ENCODE results near the gene ARHGAP15.

The ARHGAP15 gene

DNA sequence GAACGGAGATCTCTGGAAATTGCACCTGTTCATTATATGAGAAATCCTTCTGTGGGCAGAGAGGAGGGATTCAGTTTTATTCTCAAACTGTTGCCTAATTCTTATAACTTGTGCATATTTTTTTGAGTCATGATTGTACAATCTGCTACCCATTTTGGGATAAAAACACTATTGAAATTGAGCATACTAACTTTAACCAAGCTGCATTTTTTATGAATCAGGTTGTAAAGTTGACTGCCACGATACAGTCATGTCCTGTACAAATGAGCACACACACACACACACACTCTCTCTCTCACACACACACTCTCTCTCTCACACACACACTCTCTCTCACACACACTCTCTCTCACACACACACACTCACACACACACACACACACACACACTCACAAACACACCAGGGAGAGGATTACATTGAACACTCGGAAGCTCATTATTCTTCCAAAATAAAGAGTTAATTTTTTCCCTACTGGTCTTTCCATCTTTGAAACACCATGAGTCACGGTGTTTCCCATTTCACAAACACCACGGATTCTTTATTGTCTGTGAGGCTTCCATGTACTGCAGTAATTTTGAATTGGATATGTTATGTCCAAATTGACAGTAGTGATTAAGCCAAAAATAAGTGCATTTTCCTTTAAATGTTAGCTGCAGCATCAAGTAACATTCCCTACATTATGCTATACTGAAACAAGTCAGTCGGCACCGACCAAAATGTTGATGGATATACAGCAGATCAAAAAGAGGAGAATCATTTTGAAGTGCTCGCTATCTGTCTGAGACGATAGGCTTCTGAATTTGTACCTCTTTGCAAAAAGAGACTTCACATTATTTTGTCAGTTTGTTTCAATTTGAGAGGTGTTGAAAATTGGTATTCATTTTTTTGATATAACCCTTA lies 216.9 kb downstream of the ARHGAP15 start:
- no peak for DNase-seq (ENCODE audit: low read depth)

DNA sequence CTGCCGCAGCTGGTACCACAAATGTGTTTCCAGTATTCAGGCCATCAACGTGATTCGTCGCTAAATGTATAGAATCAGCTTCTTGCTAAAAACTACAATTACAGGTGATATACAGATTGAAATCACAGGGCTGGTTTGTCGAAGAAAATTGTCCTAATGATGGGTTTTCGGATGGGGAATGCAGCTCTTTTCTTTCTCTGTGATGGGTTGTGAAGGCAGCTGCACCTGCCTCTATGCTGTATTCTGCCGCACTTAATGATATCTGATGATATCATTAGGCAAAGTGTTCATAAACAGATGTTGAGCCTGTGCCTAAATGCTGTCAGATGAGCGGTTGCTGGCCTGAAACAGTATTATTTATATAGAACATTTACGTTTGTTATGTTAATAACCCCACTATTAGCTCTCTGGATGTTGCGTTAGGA lies 218.1 kb downstream of the ARHGAP15 start:
- DNase-seq (ENCODE audit: low read depth): no peak

DNA sequence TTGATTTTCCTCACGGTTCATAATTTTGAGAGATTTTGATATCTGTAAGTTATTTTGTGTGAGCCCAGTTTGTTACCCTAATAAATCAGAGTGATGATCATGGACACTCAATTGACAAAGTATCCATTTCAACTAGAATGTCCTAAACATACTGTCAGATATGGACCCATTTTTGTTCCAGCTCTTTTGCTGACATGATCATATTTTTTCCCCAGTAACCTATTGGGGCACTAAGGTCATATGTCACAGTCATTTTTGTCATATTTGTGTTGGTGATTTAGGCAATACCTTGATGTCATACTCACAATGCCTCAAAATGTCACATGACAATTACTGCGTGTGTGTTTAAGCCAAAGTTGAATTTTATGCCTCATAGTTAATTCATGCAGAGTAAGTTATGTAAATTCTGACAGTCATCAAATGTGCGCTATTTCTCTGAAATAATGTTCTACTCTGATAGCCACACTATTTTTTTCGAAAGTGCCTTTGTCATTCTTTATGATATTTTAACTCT lies 218.7 kb downstream of the ARHGAP15 start:
- DNase-seq (ENCODE audit: low read depth): no peak

DNA sequence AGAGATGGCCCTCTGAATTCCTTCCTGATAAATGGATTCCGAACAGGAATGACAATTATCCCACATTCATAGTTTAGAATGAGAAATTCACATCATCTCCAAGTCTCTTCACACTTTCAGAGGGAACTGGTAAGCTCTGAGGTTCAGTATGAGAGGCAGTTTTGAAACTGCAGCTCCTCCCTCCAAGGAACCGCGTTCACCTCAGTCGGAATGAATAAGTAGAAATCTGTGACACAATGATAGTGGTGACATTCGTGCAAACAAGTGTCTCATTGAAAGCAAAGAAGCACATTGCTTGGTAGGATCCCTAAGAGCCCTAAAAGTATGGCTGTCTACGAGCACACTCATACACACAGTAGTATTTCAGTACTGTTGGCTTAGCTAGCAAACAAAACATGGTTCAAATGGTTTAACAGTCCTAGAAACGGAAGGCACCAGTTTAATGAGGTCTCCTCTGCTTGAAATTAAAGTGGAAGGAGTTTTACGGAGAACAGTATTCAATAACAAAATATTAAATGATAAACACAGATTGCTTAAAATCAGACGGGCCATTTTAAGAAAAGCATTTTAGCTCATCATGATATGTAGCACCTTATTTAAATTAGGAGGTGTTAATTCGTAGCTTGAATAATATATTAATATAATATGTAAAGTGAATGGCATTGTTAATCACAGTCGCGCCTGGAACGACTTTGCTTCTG lies 225.0 kb downstream of the ARHGAP15 start:
- DNase-seq (ENCODE audit: low read depth): no peak

DNA sequence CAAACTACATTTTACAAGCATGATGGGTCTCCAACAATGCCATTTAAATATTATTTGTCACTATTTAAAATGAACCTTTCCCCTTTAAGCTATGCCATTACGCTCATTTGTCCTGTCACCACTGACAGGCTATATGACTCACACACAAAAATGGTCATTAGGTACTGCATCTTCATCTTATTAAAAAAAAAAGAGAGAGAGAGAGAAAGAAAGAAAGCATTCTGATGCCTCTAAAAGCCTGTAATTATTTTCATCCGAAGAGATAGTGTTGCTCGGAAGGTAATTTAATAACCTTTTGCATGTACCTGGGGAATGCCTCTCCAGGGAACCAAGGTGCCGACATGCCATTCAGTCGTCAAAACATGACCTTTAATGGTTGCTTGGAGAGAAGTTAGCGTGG lies 226.7 kb downstream of the ARHGAP15 start:
- no peak for DNase-seq (ENCODE audit: low read depth)

DNA sequence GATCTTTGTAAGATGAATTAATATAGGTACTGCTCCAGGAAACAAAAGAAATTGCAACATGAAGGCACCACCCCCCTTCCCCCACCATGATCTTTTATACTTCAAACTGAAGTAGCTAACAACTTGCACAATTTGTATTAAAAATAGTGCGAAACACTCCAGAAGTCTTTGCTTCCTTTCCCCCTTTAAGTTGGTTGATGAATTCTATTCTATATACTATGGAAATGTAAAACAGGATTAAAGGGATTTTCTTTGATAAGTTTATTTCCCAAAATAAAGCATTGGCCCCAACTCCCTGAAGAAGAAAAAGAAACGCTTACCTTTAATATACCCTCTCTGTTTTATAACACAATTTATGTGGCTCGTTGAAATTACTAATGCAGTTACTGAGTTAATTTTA lies 227.1 kb downstream of the ARHGAP15 start:
- DNase-seq (ENCODE audit: low read depth): no peak

DNA sequence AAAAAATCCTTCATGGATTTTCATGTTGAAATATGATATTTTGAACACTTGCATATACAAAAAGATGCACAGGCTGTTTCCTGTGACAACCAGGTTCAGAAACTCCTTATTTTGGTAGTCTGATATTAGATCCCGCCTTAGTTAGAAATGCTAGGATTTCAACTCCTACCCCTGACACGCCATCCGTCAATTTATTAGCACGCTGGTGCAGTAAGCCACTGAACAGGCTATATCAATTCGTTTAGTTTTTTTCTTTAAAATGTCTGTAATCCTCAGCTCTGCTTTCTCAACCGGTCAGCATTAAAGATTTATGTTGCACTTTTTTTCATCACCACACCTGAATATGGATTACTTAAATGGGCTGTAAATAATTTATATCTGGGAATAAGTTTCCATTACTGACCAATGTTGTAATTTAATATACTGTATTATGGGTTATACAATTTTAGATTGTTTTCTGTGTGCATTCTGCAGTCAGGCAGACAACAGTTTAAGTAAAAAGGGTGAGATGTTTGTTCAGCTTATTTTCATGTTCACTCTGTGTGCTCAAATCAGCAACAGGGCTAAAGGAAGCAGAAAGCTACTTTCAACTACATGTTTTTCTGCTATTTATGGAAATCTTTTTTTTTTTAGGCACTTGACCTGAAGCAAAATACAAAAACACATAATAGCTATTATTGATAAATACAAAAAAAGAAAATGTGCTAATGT lies 227.7 kb downstream of the ARHGAP15 start:
- DNase-seq (ENCODE audit: low read depth): no peak

DNA sequence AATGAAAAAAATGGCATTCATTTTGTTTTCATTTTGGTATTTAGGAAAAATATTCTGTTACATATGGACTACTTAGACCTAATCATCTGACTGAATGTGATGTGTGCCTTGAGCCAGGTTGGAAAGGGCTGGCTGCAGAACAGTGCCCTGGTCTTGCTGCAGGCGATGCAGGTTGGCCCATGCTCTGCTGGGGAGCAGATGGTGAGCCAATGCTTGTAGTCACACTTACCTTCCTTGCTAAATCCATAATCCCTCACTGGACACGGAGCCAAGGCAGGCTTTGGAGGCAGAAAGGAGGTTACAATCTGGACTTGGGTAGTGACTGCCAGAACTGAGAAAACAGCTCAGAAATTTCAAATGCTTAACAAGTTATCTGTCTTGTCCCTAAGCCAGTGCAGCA lies 228.7 kb downstream of the ARHGAP15 start:
- DNase-seq (ENCODE audit: low read depth): no peak

DNA sequence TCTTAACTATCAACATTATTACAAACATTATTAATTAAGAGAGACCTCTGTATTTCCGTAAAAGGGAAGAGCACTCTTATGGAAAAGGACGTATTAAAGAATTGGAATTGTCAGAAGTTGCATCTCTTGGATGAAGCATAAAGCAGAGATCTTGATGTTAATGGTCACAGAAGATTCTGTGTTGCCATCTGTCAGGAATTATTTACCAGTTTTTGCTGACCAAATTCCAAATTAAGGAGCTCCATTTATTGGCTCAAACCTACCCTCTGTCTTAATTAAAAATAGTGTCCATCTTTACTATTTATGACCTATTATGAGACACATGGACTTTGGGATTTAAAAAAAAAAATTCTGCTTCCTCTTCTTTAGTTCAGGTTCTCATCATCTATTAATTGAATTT lies 232.1 kb downstream of the ARHGAP15 start:
- DNase-seq (ENCODE audit: low read depth): no peak

DNA sequence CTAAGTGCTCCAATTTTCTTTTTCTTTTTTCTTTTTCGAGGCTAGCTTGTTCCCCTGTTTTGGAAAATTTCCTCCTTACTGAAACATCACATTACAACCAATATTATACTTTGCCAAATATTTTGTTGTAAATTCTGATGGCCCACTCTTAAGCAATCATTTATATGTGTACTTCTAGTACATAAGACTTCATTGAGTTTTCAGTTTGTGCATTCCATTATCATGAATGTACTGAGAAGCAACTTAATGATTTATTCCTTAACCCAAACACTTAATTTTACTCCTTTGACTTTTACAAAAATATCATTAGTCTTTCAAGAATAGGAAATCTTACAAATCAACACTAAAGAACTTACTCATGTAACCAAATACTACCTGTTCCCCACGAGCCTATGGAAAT lies 242.4 kb downstream of the ARHGAP15 start:
- DNase-seq (ENCODE audit: low read depth): no peak

DNA sequence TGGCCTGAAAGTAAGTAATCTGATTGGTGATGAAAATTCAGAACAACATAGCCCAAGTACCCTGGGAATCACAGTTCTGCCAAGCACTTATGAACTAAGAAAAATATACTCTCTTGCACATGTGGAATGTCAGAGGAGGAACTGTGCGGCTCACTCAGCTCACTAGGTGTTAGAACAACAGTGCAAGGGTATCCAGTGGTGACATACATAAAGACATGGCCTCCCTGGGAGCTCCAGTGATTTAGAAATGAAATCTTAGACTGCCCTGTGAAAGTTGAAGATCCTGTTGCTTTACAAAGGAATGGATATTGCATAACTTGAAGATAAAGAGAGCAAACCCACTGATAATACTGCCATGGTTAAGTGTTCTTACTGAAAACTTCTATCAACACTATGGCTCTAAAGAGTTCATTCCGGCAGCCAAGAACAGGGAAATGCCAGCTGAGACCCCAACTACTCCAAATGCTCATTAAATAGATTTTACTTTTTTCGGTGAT lies 246.2 kb downstream of the ARHGAP15 start:
- DNase-seq (ENCODE audit: low read depth): no peak

DNA sequence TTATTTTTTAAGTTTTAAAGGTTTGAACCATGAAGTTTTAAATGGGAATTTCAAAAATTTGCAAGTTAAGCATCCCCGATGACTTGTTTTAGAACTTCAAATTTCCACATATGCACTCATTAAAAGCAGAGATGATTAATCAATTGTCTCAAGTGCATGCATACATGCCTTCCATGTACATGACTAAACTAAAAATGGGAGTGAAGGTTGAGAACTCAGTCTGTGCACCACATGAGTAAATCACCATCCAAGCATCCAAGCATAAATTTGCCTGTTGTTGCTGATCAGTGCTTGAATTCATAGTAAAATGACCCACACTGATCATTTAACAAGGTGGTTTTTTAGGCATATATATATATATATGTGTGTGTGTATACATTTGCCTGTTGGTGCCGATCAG lies 249.8 kb downstream of the ARHGAP15 start:
- no peak for DNase-seq (ENCODE audit: low read depth)

DNA sequence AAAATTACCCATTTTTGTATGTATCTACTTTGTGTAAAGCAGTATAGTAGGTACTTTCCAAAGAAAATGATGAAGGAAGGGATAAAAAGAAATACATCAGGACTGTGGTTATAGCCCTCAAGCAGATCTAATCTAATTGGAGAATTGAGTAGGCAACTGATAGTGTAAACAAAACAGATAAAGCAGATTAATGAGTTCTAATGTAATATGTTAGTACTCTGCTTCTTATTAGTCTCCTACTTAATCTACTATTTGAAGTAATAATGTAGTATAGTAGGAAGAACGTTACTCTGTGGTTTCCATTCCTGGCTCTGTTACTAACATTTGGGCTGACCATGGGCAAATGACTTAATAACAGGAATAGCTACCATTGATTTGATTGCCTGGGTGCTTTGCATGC lies 250.7 kb downstream of the ARHGAP15 start:
- DNase-seq (ENCODE audit: low read depth): no peak

DNA sequence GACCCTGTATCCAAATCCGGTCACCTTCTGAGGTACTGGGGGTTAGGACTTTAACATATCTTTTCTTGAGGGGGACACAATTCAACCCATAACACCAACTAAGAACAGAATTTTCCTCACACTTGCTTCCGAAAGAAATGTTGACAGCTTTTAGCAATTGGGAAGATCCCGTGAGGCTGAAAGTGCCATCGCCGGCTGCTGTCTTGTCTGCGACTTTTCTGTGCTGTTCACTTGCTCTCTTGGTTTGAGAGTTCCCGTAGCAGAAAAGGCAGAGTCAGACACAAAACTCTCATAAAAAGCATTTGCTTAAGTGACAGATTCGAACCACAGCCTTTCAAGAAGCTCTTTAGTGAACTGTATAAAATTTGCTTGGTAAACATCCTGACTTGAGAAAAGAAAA lies 253.4 kb downstream of the ARHGAP15 start:
- no peak for DNase-seq (ENCODE audit: low read depth)

DNA sequence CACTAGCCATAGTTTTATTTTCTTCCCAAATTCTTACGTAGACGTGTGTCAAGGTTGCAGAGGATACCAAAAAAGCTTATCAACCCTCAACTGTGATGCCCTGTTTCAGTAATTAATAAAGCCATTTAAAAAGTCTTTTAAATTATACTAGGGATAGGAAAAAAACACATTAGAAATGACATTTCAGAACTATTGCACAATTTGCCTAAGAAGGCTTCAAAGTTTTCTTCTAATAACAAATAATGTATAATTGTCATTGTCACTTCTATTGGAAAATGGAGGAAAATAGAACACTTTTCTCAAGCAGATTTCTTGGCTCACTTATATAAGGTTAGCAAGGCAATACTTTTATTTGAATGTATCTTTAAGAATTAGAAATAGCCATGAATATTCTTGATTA lies 253.8 kb downstream of the ARHGAP15 start:
- DNase-seq (ENCODE audit: low read depth): no peak

DNA sequence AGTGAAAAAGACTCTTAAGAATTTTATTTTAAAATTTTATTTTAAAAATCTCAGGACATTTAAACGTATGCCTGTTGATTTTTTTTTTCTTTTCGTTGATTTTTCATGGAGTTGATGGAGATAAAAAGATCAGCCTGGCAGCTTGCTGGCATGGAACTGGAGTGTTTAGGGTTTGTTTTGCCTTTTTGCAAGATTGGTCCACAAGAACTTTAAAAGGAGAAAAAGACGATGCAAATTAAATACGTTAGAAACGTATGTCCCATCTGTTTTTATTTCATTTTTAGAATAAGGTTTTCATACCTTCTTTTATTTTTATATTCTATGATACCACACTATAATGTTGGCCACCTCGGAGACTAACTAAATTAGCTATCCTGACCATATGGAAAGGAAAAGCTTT lies 254.9 kb downstream of the ARHGAP15 start:
- DNase-seq (ENCODE audit: low read depth): no peak

DNA sequence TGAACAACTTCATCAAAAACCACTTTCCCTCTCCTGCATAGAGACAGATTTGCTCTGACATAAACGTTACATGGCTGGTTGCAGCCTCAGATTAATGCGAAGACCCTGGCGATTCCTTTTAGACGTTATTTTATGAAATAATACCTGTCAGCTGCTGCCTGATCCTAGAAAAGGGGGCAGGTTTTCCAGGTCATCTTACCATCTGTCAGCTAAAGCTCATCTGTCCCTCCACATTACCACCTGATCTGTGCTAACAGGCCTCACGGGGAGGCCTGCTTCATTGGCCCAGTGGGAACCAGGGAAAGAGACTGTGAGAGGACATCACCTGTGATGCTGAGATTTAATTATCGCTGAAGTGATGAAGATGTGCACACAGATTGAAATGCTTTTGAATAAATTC lies 261.0 kb downstream of the ARHGAP15 start:
- DNase-seq (ENCODE audit: low read depth): no peak

DNA sequence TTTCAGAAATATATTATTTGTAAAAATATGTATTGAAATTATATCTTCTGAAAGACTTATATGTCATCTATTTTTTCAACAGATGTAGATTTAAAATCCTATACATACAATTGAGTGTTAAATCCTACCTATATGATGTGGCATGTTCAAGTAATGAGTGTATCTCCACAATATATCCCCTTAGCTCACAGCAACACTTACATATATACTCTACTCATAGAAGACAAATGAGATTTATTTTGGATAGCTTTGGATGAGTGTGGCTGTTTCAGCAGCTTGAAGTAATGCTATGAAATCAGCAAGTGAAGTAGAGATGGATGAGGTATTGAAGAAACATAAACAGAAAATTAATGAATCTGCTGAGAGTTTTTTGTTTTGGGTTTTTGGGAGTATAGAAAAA lies 263.1 kb downstream of the ARHGAP15 start:
- no peak for DNase-seq (ENCODE audit: low read depth)

DNA sequence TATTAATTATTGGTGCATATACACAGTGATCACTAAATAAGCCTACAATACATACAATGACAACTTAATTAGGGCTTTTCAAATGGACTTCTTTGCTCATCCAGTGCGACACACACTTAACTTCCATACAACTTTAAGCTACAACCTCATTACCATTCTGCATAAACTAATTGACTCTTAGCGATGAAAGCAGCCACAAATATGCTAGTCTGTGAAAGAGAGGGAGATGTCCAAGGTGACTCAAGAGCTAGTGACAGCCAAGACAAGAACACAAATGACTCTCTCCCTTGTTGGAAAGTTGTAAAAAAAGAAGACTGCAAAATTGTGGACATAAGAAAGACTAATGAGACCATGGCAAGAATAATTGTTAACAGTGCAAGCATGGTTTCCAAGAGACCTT lies 264.8 kb downstream of the ARHGAP15 start:
- DNase-seq (ENCODE audit: low read depth): no peak

DNA sequence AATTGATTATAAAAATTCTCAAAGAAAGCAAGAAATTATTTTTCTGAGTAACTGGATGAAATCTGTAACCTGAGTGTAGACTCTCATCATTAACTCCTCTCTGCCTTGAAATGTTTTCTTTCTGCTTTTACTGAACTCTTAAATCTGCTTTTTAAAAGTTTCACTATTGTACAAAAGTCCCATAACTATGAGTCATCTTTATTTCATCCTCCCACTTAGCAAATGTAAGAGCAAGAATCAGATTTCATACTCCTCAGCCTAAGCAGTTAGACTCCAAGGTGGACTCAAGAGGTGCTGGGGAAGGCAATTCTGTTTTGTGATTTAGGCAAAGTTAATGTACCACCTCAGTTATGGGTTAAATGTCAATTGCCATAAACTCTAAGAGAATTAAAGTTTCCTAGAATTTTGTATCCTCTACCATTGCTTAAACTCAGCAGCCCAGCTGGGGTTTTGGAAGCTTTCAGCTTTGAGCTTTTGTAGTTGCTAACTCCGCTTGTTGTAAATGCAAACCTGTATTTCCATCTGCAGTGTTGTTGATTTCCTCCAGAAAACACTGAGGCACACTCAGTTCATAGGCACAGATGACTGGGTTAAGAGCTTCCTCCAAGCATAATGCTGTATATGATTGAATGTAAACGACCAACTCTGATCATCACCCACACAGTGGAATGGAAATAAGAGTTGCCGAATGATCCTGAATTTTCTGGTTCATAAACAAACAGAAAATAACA lies 268.8 kb downstream of the ARHGAP15 start:
- no peak for DNase-seq (ENCODE audit: low read depth)

DNA sequence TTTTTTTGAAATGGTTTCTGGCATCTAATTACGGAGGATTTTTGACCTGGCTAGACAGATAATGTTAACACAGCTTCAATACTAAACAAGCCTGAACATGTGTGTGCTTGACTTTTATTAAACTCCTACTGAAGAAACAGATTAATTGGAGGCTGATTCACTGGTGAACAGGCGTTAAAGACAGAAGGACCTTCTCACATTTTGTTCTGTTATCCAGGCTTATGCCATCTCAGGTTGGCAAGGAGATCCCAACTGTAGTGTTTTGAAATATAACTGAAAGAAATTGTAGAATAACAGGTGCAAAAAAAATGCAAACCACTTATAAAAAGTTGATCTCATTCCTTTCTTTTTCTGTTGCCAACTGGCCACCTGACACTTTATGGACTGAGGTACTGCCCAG lies 269.6 kb downstream of the ARHGAP15 start:
- DNase-seq (ENCODE audit: low read depth): no peak

DNA sequence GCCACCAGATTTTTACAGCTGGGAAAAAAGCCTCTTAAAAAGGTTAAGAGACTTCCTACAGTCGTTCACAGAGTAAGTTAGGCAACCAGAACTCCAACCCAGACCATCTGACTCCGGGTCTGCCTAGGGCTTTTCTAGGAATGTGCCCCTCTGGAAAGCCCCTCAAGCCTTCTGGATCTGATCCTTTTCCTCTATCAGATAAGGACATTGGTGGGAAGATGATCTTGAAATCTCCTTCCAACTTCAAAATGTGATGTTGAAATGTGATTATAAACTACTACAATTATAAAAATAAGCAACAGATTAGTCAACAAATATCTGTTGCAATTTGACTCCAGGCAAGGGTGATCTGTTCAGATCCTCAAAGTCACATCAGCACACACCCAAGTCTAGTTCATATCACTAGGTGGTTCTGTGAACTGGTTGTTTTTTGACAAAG lies 270.4 kb downstream of the ARHGAP15 start:
- DNase-seq (ENCODE audit: low read depth): no peak
